ENCODE results near the gene KNSTRN.

- TF ChIP-seq POLR2A (IDR thresholded peaks at IDR 0.05; ENCODE audit: control extremely low read depth in 1 of 2, low read depth in 2 of 2, low read length in 2 of 2): no peak
- TF ChIP-seq TBP (IDR thresholded peaks at IDR 0.05; ENCODE audit: low read depth, low read length): no peak
- TF ChIP-seq, protein P1, sequence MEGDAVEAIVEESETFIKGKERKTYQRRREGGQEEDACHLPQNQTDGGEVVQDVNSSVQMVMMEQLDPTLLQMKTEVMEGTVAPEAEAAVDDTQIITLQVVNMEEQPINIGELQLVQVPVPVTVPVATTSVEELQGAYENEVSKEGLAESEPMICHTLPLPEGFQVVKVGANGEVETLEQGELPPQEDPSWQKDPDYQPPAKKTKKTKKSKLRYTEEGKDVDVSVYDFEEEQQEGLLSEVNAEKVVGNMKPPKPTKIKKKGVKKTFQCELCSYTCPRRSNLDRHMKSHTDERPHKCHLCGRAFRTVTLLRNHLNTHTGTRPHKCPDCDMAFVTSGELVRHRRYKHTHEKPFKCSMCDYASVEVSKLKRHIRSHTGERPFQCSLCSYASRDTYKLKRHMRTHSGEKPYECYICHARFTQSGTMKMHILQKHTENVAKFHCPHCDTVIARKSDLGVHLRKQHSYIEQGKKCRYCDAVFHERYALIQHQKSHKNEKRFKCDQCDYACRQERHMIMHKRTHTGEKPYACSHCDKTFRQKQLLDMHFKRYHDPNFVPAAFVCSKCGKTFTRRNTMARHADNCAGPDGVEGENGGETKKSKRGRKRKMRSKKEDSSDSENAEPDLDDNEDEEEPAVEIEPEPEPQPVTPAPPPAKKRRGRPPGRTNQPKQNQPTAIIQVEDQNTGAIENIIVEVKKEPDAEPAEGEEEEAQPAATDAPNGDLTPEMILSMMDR (IDR thresholded peaks at IDR 0.05; ENCODE audit: control extremely low read depth in 1 of 3, insufficient read depth in 1 of 3, low read depth in 1 of 3, low read length in 3 of 3): no peak
- TF ChIP-seq YY1 (IDR thresholded peaks at IDR 0.05; ENCODE audit: low read depth, low read length): no peak
- TF ChIP-seq RNF2 (IDR thresholded peaks at IDR 0.05; ENCODE audit: borderline replicate concordance, low read depth, low read length, missing control alignments, poor library complexity, severe bottlenecking): no peak
- no peak for TF ChIP-seq CEBPB (IDR thresholded peaks at IDR 0.05; ENCODE audit: low read depth, low read length)
- no peak for TF ChIP-seq TCF12 (IDR thresholded peaks at IDR 0.05; ENCODE audit: low read depth, low read length)
- no peak for TF ChIP-seq TAF1 (IDR thresholded peaks at IDR 0.05; ENCODE audit: low read depth, low read length)
- no peak for TF ChIP-seq EZH2 (IDR thresholded peaks at IDR 0.05; ENCODE audit: low read depth, low read length, severe bottlenecking)
- TF ChIP-seq CREB1 (IDR thresholded peaks at IDR 0.05): no peak
- TF ChIP-seq MAFK (IDR thresholded peaks at IDR 0.05; ENCODE audit: low read depth, low read length): no peak
- no peak for TF ChIP-seq TAF7 (optimal IDR thresholded peaks at IDR 0.05; ENCODE audit: borderline replicate concordance, low read depth, low read length)
- no peak for TF ChIP-seq EP300 (IDR thresholded peaks at IDR 0.05; ENCODE audit: borderline replicate concordance in 1 of 2, low read depth in 2 of 2, low read length in 2 of 2)
- TF ChIP-seq PHF8 (conservative IDR thresholded peaks at IDR 0.05; ENCODE audit: low read depth, low read length): no peak
Observed at GRCh38 chr15:40338921-40339620, 43.5 kb upstream of the KNSTRN start.

All from H1 (cell line).